ENCODE results near the gene PTPRCAP. TPM values are rescaled to one million over a fixed set of nuclear protein-coding genes. Genes with fewer than 3 reads are reported as not detected.

Gene PTPRCAP
- polyA plus RNA-seq, 1 donor from 2014 or later = 3.4 TPM

DNA sequence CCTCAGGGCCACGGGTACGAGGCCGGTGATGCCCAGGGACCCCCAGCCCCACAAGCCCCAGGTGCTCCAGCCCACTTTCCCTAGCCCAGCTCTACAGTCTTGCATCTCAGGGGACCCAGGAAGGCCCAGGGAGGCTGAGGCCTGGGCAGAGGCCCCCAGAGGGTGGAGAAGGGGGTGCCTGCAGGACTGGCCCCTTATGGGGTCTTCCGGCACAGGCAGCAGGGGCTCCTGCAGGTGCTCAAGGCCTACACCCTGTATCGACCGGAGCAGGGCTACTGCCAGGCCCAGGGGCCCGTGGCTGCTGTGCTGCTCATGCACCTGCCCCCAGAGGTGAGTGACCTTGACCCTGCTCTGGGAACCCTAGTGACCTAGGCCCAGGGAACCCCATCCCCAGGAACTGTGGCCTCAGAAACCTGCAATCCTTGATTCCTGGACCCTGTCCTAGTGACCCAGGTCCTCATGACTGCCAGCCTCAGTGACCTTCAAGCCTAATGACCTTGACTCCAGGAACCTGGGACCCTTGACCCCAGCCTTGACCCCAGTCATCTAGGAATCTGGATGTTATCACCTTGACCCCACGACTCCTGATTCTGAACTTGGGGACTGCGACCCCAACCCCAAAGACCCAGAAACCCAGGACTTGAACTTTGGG, 31.7 kb downstream of the PTPRCAP start:
- Histone ChIP-seq H3K4me3 (ENCODE audit: low read length) (no peak overlapping the region), H3K36me3 (ENCODE audit: insufficient read depth, low read length) (no peaks in the 10 kb centered on the region), H3K79me2 (replicated peaks; ENCODE audit: insufficient read depth, low read length) (peaks cover 4% of the 10 kb centered on the region), H3K27ac (ENCODE audit: low read length) (no peak overlapping the region), H3K4me2 (ENCODE audit: low read length) (no peak overlapping the region), H3K9me3 (ENCODE audit: low read length) (no peaks in the 10 kb centered on the region), H3K27me3 (ENCODE audit: insufficient read depth, low read depth, low read length) (no peaks in the 10 kb centered on the region), H3F3A (ENCODE audit: insufficient read depth, low read length, poor library complexity, severe bottlenecking) (no peaks in the 10 kb centered on the region), H3K9ac (ENCODE audit: low read length) (no peak overlapping the region), H3K9me2 (ENCODE audit: insufficient read depth, low read length) (no peaks in the 10 kb centered on the region), H2AFZ (ENCODE audit: low read depth, low read length) (no peak overlapping the region), H4K20me1 (ENCODE audit: insufficient read depth) (no peaks in the 10 kb centered on the region)
- TF ChIP-seq EP300 (conservative IDR thresholded peaks at IDR 0.05; ENCODE audit: poor library complexity, severe bottlenecking) (no peak), POLR2AphosphoS5 (IDR thresholded peaks at IDR 0.05) (no peak), EZH2 (IDR thresholded peaks at IDR 0.05; ENCODE audit: borderline replicate concordance, insufficient read depth, low read length, poor library complexity, severe bottlenecking) (no peak), MXI1 (conservative IDR thresholded peaks at IDR 0.05; ENCODE audit: poor library complexity, severe bottlenecking) (no peak)
- TF ChIP-seq, protein P1, sequence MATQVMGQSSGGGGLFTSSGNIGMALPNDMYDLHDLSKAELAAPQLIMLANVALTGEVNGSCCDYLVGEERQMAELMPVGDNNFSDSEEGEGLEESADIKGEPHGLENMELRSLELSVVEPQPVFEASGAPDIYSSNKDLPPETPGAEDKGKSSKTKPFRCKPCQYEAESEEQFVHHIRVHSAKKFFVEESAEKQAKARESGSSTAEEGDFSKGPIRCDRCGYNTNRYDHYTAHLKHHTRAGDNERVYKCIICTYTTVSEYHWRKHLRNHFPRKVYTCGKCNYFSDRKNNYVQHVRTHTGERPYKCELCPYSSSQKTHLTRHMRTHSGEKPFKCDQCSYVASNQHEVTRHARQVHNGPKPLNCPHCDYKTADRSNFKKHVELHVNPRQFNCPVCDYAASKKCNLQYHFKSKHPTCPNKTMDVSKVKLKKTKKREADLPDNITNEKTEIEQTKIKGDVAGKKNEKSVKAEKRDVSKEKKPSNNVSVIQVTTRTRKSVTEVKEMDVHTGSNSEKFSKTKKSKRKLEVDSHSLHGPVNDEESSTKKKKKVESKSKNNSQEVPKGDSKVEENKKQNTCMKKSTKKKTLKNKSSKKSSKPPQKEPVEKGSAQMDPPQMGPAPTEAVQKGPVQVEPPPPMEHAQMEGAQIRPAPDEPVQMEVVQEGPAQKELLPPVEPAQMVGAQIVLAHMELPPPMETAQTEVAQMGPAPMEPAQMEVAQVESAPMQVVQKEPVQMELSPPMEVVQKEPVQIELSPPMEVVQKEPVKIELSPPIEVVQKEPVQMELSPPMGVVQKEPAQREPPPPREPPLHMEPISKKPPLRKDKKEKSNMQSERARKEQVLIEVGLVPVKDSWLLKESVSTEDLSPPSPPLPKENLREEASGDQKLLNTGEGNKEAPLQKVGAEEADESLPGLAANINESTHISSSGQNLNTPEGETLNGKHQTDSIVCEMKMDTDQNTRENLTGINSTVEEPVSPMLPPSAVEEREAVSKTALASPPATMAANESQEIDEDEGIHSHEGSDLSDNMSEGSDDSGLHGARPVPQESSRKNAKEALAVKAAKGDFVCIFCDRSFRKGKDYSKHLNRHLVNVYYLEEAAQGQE (IDR thresholded peaks at IDR 0.05; ENCODE audit: borderline replicate concordance) = no peak
- TF ChIP-seq, protein P2, sequence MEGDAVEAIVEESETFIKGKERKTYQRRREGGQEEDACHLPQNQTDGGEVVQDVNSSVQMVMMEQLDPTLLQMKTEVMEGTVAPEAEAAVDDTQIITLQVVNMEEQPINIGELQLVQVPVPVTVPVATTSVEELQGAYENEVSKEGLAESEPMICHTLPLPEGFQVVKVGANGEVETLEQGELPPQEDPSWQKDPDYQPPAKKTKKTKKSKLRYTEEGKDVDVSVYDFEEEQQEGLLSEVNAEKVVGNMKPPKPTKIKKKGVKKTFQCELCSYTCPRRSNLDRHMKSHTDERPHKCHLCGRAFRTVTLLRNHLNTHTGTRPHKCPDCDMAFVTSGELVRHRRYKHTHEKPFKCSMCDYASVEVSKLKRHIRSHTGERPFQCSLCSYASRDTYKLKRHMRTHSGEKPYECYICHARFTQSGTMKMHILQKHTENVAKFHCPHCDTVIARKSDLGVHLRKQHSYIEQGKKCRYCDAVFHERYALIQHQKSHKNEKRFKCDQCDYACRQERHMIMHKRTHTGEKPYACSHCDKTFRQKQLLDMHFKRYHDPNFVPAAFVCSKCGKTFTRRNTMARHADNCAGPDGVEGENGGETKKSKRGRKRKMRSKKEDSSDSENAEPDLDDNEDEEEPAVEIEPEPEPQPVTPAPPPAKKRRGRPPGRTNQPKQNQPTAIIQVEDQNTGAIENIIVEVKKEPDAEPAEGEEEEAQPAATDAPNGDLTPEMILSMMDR (IDR thresholded peaks at IDR 0.05; ENCODE audit: poor library complexity, severe bottlenecking) = no peak

GRCh38 chr11:67405196-67405567, 32.3 kb downstream of the PTPRCAP start:
- no peaks in the 10 kb centered on the region for H3K9me2 ChIP-seq (ENCODE audit: insufficient read depth, low read length)
- H2AFZ ChIP-seq (ENCODE audit: low read depth, low read length) = no peak overlapping the region
- no peaks in the 10 kb centered on the region for H3F3A ChIP-seq (ENCODE audit: insufficient read depth, low read length, poor library complexity, severe bottlenecking)
- H3K27me3 ChIP-seq (ENCODE audit: insufficient read depth, low read depth, low read length) = no peaks in the 10 kb centered on the region
- no peaks in the 10 kb centered on the region for H3K36me3 ChIP-seq (ENCODE audit: insufficient read depth, low read length)
- peaks cover 11% of the 10 kb centered on the region for H3K79me2 ChIP-seq (replicated peaks; ENCODE audit: insufficient read depth, low read length)
- no peak overlapping the region for H3K4me3 ChIP-seq (ENCODE audit: low read length)
- H3K9ac ChIP-seq (ENCODE audit: low read length) = no peak overlapping the region
- H3K4me2 ChIP-seq (ENCODE audit: low read length) = no peak overlapping the region
- TF ChIP-seq, protein P2 (IDR thresholded peaks at IDR 0.05; ENCODE audit: poor library complexity, severe bottlenecking) = no peak
- TF ChIP-seq EP300 (conservative IDR thresholded peaks at IDR 0.05; ENCODE audit: poor library complexity, severe bottlenecking) = no peak
- no peak for TF ChIP-seq EZH2 (IDR thresholded peaks at IDR 0.05; ENCODE audit: borderline replicate concordance, insufficient read depth, low read length, poor library complexity, severe bottlenecking)
- H3K9me3 ChIP-seq (ENCODE audit: low read length) = no peaks in the 10 kb centered on the region
- no peaks in the 10 kb centered on the region for H4K20me1 ChIP-seq (ENCODE audit: insufficient read depth)
- no peak overlapping the region for H3K27ac ChIP-seq (ENCODE audit: low read length)

Data from neural cell (in vitro differentiated cells).